Chondrocyte (in vitro differentiated cells): ENCODE data around the gene GABRG3. TPM values are rescaled to one million over a fixed set of nuclear protein-coding genes. Genes with fewer than 3 reads are reported as not detected.

Experiments
- DNase-seq: peaks from one replicate; pipeline ENCODE4 v3.0.0; 2021; ENCODE audit warnings: mixed read lengths, low spot score
- H3K27ac Mint-ChIP-seq: one replicate; pipeline ENCODE4 v1.8.0; 2021; ENCODE audit warnings: mild to moderate bottlenecking, moderate library complexity, mixed read lengths; ENCODE audit not compliant: unreplicated experiment
- H3K27me3 Mint-ChIP-seq: 2 replicates; pipeline ENCODE4 v1.8.0; 2021; ENCODE audit warnings: low read depth, mixed read lengths
- H3K36me3 Mint-ChIP-seq: 2 replicates; pipeline ENCODE4 v1.8.0; 2021; ENCODE audit warnings: low read depth, mixed read lengths
- H3K4me1 Mint-ChIP-seq: 2 replicates; pipeline ENCODE4 v1.8.0; 2021; ENCODE audit warnings: low read depth, mild to moderate bottlenecking, mixed read lengths
- H3K4me3 Mint-ChIP-seq: one replicate; pipeline ENCODE4 v1.8.0; 2021; ENCODE audit warnings: mild to moderate bottlenecking, moderate library complexity, mixed read lengths; ENCODE audit not compliant: unreplicated experiment
- H3K9me3 Mint-ChIP-seq: 2 replicates; pipeline ENCODE4 v1.8.0; 2021; ENCODE audit warnings: low read depth, mixed read lengths
- CTCF ChIP-seq: fragments of 200-600 bp; sonication (generic); IDR thresholded peaks from 2 replicates; pipeline ENCODE4 v1.5.0; 2021; ENCODE audit warnings: antibody characterized with exemption, mild to moderate bottlenecking, moderate library complexity
- total RNA-seq: library from RNA; stranded (reverse); gene quantifications from 3 replicates; pipeline ENCODE4 v1.2.1, GENCODE V29; 2021

Gene GABRG3
- total RNA-seq, 1 donor from 2014 or later: not detected

- no peaks in the 10 kb centered on the region for H3K9me3 Mint-ChIP-seq
- no peak overlapping the region for H3K27ac Mint-ChIP-seq
- no peaks in the 10 kb centered on the region for H3K4me1 Mint-ChIP-seq
- TF ChIP-seq CTCF: no peak
- H3K36me3 Mint-ChIP-seq: no peaks in the 10 kb centered on the region
- no peak for DNase-seq
- H3K27me3 Mint-ChIP-seq: no peaks in the 10 kb centered on the region
- H3K4me3 Mint-ChIP-seq: no peak overlapping the region
Measured at GRCh38 chr15:27278761-27279160, 307.8 kb downstream of the GABRG3 start.

DNA sequence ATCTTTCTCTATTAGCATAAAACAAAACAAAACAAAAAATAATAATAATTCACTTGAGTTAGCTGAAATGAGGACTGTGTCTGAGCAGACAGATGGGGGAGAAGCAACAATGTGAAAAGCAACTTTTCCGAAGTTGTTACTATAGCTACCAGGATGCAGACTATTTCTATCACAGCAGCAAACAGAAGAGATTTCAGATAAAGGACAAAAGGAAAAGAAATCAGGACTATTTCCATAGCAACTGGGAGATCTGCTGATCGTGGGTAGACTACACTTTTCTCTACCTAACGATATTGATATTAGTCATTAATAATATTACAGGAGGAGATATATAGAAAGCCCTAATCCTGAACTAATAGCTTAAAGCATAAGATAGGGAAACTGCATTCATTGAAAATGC is 321.7 kb downstream of the GABRG3 start:
- Mint-ChIP-seq H3K27ac (no peak overlapping the region), H3K4me3 (no peak overlapping the region), H3K4me1 (no peaks in the 10 kb centered on the region), H3K36me3 (no peaks in the 10 kb centered on the region), H3K27me3 (no peaks in the 10 kb centered on the region), H3K9me3 (no peaks in the 10 kb centered on the region)
- TF ChIP-seq CTCF: no peak
- no peak for DNase-seq

DNA sequence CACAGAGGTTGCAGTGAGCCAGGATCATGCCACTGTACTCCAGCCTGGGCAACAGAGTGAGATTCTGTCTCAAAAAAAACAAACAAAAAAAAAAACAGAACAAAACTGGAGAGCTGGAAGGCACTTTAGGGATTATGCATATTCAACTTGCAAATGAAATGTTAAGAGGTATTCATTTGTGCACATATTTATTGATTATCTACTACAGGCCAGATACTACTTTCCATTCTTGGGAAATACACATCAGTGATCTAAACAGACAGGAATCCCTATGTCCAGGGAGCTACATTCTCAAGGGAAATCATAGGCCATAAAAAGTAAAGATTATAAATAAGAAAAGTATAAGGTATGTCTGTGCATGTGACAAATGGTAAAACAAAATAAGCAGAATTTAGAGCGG is 322.6 kb downstream of the GABRG3 start:
- TF ChIP-seq CTCF: no peak

DNA sequence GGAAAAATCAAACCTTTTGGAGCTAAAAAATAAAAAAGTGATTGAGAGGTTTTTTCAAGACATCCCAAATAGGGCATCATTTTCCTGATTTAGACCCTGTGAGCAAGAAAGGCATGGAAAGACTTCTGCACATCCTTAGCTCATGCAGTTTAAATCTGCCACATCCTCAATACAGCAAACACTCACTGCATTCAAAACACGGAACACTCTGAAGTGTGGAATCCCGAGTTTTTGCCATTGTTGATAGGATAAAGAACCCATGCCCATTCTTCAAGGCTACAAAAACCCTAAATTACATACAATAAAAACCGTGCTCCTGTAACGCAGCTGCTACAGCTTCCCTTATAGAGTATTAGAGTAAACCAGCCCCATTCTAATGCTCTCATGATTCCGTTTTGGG is 346.8 kb downstream of the GABRG3 start:
- no peak overlapping the region for H3K27ac Mint-ChIP-seq
- no peaks in the 10 kb centered on the region for H3K36me3 Mint-ChIP-seq
- no peaks in the 10 kb centered on the region for H3K9me3 Mint-ChIP-seq
- no peaks in the 10 kb centered on the region for H3K4me1 Mint-ChIP-seq
- TF ChIP-seq CTCF: no peak
- no peaks in the 10 kb centered on the region for H3K27me3 Mint-ChIP-seq
- no peak for DNase-seq
- H3K4me3 Mint-ChIP-seq: no peak overlapping the region

More for the DNA sequence above, 322.6 kb downstream of the GABRG3 start:
- Mint-ChIP-seq H3K27me3 (no peaks in the 10 kb centered on the region), H3K27ac (no peak overlapping the region), H3K36me3 (no peaks in the 10 kb centered on the region), H3K4me3 (no peak overlapping the region), H3K4me1 (no peaks in the 10 kb centered on the region), H3K9me3 (no peaks in the 10 kb centered on the region)
- DNase-seq: no peak

GRCh38 chr15:27323801-27324200 is 352.8 kb downstream of the GABRG3 start:
- H3K4me1 Mint-ChIP-seq: no peaks in the 10 kb centered on the region
- H3K4me3 Mint-ChIP-seq: no peak overlapping the region
- no peaks in the 10 kb centered on the region for H3K36me3 Mint-ChIP-seq
- no peak overlapping the region for H3K27ac Mint-ChIP-seq
- no peak for DNase-seq
- H3K9me3 Mint-ChIP-seq: no peaks in the 10 kb centered on the region
- H3K27me3 Mint-ChIP-seq: no peaks in the 10 kb centered on the region
- TF ChIP-seq CTCF: no peak
